ENCODE results near the gene PNPO.

Gene PNPO

GRCh38 chr17:47998044-47998443 is 56.7 kb downstream of the PNPO start:
- DNase-seq (ENCODE audit: low spot score) = no peak
